Loucy (cell line): Measurements from ENCODE around the gene PDE6B.

Experiments
- H2AFZ ChIP-seq: fragments of 200-600 bp; sonication (generic); 2 replicates; pipeline ENCODE4 v1.6.0; 2016; ENCODE audit warnings: antibody characterized with exemption, mild to moderate bottlenecking, low read length, moderate library complexity
- H3F3A ChIP-seq: fragments of 200-600 bp; 2 replicates; pipeline ENCODE4 v1.6.0; 2016; ENCODE audit warnings: antibody characterized with exemption, low read depth, mild to moderate bottlenecking
- H3K27me3 ChIP-seq: fragments of 200-600 bp; sonication (generic); 2 replicates; pipeline ENCODE4 v1.6.1; 2014; ENCODE audit warnings: low read length, mild to moderate bottlenecking; ENCODE audit not compliant: insufficient read depth, poor library complexity, severe bottlenecking
- H3K36me3 ChIP-seq: fragments of 200-600 bp; sonication (generic); 2 replicates; pipeline ENCODE4 v1.6.1; 2016; ENCODE audit warnings: low read length; ENCODE audit not compliant: insufficient read depth
- H3K4me1 ChIP-seq: fragments of 200-600 bp; sonication (generic); 2 replicates; pipeline ENCODE4 v1.5.1; 2014; ENCODE audit warnings: low read length, mild to moderate bottlenecking; ENCODE audit not compliant: insufficient read depth, poor library complexity, severe bottlenecking
- H3K4me2 ChIP-seq: fragments of 200-600 bp; sonication (generic); 2 replicates; pipeline ENCODE4 v1.6.0; 2014; ENCODE audit warnings: antibody characterized with exemption, low read length, low read depth, mild to moderate bottlenecking; ENCODE audit not compliant: poor library complexity, severe bottlenecking
- H3K4me3 ChIP-seq: fragments of 200-600 bp; sonication (generic); 2 replicates; pipeline ENCODE4 v1.5.1; 2014; ENCODE audit warnings: low read length, mild to moderate bottlenecking, mixed read lengths; ENCODE audit not compliant: poor library complexity, severe bottlenecking
- H3K79me2 ChIP-seq: fragments of 200-600 bp; sonication (generic); 2 replicates; pipeline ENCODE4 v1.6.1; 2014; ENCODE audit warnings: low read length; ENCODE audit not compliant: insufficient read depth
- H3K9ac ChIP-seq: fragments of 200-600 bp; sonication (generic); 2 replicates; pipeline ENCODE4 v1.6.0; 2014; ENCODE audit warnings: mild to moderate bottlenecking, low read depth, low read length, moderate library complexity; ENCODE audit not compliant: poor library complexity, severe bottlenecking
- H3K9me2 ChIP-seq: fragments of 200-600 bp; sonication (generic); replicated peaks from 2 replicates; pipeline ENCODE4 v1.6.1; 2016; ENCODE audit warnings: low read depth, low read length, mixed read lengths
- H3K9me3 ChIP-seq: fragments of 200-600 bp; sonication (generic); 2 replicates; pipeline ENCODE4 v1.6.1; 2014; ENCODE audit warnings: mild to moderate bottlenecking, antibody characterized with exemption, low read length, low read depth; ENCODE audit not compliant: insufficient read depth
- H4K20me1 ChIP-seq: fragments of 200-600 bp; sonication (generic); 2 replicates; pipeline ENCODE4 v1.6.0; 2014; ENCODE audit warnings: antibody characterized with exemption, low read length, mild to moderate bottlenecking; ENCODE audit not compliant: insufficient read depth, poor library complexity, severe bottlenecking
- EZH2phosphoT487 ChIP-seq: fragments of 200-600 bp; IDR thresholded peaks from 2 replicates; pipeline ENCODE4 v1.6.1; 2018; ENCODE audit warnings: antibody characterized with exemption, mild to moderate bottlenecking, moderate library complexity, borderline replicate concordance
- TF ChIP-seq, protein P1 (sequence below): fragments of 200-600 bp; sonication (generic); conservative IDR thresholded peaks from 2 replicates; pipeline ENCODE4 v1.5.1; 2014; ENCODE audit warnings: mild to moderate bottlenecking, antibody characterized with exemption, low read length

The PDE6B gene

DNA sequence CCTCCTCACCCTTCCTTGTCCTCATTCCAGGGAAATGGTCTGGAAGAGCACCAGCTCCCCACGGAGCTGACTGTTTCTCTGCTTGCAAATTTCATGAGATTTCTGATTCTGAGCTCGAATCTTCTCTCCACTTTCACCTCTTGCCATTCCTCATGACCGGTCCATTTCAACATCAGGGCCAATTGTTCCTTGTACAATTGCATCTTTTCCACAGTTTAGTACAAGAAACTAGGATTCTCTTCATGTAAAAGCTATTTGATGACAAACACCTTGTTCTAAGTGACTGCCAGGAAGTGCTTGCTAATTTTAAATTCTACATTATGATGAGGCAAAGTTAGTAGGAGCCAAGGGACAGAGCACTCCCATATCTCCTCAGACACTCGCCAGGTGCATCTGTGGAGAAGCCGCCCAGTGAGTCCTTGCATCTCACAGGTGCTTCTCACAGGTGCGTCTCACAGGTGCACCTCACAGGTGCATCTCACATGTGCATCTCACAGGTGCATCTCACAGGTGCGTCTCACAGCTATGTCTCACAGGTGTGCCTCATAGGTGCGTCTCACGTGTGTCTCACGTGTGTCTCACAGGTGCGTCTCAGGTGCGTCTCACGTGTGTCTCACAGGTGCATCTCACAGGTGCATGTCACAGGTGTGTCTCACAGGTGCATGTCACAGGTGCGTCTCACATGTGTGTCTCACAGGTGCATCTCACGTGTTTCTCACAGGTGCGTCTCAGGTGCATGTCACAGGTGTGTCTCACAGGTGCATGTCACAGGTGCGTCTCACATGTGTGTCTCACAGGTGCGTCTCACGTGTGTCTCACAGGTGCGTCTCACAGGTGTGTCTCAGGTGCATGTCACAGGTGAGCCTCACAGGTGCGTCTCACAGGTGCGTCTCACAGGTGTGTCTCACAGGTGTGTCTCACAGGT, 3.0 kb upstream of the PDE6B start:
- Histone ChIP-seq H3K79me2 (no peaks in the 10 kb centered on the region), H3K4me1 (no peaks in the 10 kb centered on the region), H3K4me3 (no peak overlapping the region), H4K20me1 (no peaks in the 10 kb centered on the region), H3K9me3 (peaks cover 20% of the 10 kb centered on the region; the same call in 1 of the 2 replicates), H3K4me2 (no peak overlapping the region), H3K9me2 (no peaks in the 10 kb centered on the region), H2AFZ (no peak overlapping the region), H3K27me3 (no peaks in the 10 kb centered on the region), H3K36me3 (no peaks in the 10 kb centered on the region), H3K9ac (no peak overlapping the region), H3F3A (no peaks in the 10 kb centered on the region)
- TF ChIP-seq, protein P1, sequence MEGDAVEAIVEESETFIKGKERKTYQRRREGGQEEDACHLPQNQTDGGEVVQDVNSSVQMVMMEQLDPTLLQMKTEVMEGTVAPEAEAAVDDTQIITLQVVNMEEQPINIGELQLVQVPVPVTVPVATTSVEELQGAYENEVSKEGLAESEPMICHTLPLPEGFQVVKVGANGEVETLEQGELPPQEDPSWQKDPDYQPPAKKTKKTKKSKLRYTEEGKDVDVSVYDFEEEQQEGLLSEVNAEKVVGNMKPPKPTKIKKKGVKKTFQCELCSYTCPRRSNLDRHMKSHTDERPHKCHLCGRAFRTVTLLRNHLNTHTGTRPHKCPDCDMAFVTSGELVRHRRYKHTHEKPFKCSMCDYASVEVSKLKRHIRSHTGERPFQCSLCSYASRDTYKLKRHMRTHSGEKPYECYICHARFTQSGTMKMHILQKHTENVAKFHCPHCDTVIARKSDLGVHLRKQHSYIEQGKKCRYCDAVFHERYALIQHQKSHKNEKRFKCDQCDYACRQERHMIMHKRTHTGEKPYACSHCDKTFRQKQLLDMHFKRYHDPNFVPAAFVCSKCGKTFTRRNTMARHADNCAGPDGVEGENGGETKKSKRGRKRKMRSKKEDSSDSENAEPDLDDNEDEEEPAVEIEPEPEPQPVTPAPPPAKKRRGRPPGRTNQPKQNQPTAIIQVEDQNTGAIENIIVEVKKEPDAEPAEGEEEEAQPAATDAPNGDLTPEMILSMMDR, result no peak
- no peak for TF ChIP-seq EZH2phosphoT487

DNA sequence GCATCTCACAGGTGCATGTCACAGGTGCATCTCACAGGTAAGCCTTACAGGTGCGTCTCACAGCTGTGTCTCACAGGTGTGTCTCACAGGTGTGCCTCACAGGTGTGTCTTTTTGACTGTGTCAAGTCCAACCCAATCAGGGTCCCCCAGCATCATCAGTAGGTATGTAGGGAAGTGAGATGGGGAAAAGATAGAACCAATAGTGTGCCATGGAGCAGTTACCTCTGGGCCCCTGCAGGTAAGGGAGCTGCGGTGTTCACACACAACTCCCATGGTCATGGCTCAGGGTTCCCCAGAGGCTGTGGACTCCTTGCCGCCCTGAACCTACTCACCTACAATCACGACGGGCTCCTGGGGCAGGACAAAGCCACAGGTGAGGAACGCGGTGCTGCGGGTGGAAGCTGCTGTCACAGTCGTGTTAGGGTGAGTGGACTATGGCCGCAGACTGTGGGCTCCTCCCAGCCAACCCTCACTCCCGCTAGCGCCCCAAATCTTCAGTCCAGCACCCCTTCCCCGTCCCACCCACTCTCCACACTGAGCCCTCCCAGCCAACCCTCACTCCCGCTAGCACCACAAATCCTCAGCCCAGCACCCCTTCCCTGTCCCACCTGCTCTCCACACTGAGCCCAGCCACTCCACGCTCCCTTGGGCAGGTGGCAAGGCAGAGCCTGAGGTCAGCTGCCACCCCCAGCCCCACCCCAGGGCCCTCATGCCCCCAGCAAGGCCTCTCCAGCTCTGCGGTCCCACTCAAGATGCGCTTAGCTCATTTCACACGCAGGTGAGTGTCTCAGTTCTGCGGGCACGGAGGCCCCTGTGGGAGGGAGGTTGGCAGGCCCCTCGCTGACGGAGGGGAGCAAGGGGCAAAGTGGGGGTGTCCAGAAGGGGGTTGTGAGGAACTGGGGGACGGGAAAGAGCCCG, 2.1 kb upstream of the PDE6B start:
- TF ChIP-seq, protein P1, result no peak
- no peak for TF ChIP-seq EZH2phosphoT487
- Histone ChIP-seq H3K36me3 (no peaks in the 10 kb centered on the region), H3K9ac (no peak overlapping the region), H3K9me3 (peaks cover 28% of the 10 kb centered on the region; the same call in 1 of the 2 replicates), H3K4me2 (no peak overlapping the region), H3K27me3 (no peaks in the 10 kb centered on the region), H3F3A (no peaks in the 10 kb centered on the region), H3K4me1 (no peaks in the 10 kb centered on the region), H4K20me1 (no peaks in the 10 kb centered on the region), H3K79me2 (no peaks in the 10 kb centered on the region), H2AFZ (no peak overlapping the region), H3K9me2 (no peaks in the 10 kb centered on the region), H3K4me3 (no peak overlapping the region)

DNA sequence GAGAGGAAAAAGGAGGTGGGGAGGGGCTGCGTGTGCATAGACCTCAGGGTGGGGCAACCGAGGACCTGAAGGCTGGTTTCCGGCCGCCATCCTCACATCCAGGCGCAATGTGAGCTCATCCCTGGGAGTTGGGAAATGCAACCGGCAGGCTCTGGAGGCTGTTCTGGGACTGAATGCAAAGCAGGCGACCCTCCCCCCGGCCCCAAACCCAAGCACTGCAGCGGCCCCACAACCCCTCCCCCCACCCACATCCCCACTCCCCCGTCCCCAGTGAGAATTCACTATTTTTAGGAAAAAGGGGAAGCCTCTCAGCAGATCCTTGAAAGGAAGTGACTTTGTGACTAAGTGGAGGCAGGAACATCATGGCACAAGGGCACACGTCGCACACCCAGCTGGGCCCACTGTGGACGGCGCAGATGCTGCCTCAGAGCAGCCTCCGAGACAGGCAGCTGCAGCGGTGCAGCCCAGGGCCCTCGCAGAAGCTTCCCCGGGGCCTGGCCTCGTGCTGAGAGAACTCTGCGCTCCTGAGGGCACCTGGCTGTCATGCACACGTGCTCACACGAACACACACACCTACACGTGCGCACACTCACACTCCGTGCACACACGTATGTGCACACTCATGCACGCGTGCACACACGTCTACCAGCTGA, 1.3 kb upstream of the PDE6B start:
- H3K36me3 ChIP-seq, result no peaks in the 10 kb centered on the region
- H3K27me3 ChIP-seq, result no peaks in the 10 kb centered on the region
- peaks cover 27% of the 10 kb centered on the region; the same call in 1 of the 2 replicates for H3K9me3 ChIP-seq
- no peaks in the 10 kb centered on the region for H3K79me2 ChIP-seq
- no peak overlapping the region for H3K4me3 ChIP-seq
- TF ChIP-seq, protein P1, result no peak
- TF ChIP-seq EZH2phosphoT487, result no peak
- no peak overlapping the region for H3K4me2 ChIP-seq
- H3F3A ChIP-seq, result no peaks in the 10 kb centered on the region
- H3K4me1 ChIP-seq, result no peaks in the 10 kb centered on the region
- H3K9me2 ChIP-seq, result no peaks in the 10 kb centered on the region
- H3K9ac ChIP-seq, result no peak overlapping the region
- H4K20me1 ChIP-seq, result no peaks in the 10 kb centered on the region
- no peak overlapping the region for H2AFZ ChIP-seq
